NCI-H2196 (cell line): Measurements from ENCODE around the gene GALNT12.

ENCODE experiments used
- DNase-seq: peaks from one replicate; lab custom pipeline; 2025; ENCODE audit not compliant: unreplicated experiment; lab: John Stamatoyannopoulos, UW

GALNT12 gene, protein sequence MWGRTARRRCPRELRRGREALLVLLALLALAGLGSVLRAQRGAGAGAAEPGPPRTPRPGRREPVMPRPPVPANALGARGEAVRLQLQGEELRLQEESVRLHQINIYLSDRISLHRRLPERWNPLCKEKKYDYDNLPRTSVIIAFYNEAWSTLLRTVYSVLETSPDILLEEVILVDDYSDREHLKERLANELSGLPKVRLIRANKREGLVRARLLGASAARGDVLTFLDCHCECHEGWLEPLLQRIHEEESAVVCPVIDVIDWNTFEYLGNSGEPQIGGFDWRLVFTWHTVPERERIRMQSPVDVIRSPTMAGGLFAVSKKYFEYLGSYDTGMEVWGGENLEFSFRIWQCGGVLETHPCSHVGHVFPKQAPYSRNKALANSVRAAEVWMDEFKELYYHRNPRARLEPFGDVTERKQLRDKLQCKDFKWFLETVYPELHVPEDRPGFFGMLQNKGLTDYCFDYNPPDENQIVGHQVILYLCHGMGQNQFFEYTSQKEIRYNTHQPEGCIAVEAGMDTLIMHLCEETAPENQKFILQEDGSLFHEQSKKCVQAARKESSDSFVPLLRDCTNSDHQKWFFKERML

GRCh38 chr9:98807070-98807813 is at the start of gene GALNT12:
Gene GALNT12, plus strand, starts transcription at chr9:98807670. Its CDS starts 29 bp downstream, at chr9:98807699.
- DNase-seq, result no peak

DNA sequence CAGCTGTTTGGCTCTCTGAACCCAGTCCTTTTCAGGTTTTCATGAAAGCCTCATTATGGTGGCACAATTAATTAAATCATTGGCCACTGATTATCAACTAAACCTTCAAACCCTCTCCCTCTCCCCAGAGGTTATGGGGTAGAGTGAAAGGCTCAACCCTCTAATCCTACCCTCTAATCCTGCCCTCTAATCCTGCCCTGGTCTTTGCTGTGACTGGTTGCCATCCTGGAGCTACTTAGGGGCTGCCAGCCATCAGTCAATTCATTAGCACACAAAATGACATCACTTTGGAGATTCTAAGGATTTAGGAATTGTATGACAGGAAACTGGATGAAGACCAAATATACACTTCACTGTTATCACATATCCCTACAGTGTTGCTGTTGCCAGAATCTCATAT is 47.2 kb upstream of the GALNT12 start:
- DNase-seq, result no peak

DNA sequence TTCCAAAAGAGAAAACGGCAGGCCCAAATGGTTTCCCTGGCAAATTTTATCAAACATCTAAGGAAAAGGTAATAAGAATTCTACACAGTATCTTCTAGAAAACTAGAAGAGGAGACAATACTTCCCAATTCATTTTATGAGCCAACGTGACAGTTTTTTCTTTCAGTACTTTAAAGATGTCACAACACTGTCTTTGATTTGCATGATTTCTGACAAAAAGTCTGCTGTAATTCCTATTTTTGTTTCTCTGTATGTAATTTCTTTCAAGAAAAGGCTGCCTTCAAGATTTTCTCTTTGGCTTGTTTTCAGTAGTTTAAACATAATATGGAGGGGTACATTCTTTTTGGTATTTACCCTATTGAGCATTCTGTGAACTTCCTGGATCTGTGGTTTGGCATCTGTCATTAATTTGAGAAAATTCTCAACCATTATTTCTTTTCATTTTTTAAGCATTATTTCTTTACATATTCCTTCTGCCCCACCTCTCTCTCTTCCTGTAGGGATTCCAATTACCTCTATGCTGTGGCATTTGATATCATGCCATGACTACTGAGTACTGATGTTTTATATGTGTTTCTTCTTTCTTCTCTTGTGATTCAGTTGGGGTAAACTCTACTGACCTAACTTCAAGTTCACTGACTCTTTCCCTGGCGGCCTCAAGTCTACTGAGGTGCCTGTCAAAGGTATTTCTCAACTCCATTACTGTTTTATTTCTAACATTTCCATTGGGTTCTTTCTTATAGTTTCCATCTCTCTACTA is 43.3 kb upstream of the GALNT12 start:
- DNase-seq, result no peak

- DNase-seq, result no peak
Observed at GRCh38 chr9:98765256-98765655, 42.2 kb upstream of the GALNT12 start.

- no peak for DNase-seq
Observed at GRCh38 chr9:98766586-98766985, 40.9 kb upstream of the GALNT12 start.

DNA sequence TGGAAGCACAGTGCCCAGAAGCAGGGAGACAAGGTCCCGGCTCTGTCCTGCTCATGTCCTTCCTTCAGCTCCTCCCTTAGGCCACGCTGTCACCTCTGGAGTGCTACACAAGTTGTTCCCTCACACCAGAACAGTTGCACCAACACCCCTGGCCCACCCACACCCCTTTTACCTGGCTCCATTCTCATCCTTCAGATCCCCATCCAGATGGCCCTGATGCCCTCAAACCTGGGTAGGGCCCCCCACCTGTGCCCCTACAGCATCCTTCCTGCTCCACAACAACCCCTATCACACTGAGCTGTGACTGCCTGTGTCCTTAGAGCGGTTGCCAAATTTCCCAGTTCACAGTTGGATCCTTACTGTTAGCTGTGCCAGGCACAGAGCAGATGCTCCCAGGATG is 40.3 kb upstream of the GALNT12 start:
- no peak for DNase-seq

- DNase-seq, result no peak
Observed at GRCh38 chr9:98767915-98768314, 39.6 kb upstream of the GALNT12 start.

GRCh38 chr9:98768344-98768743 is 39.1 kb upstream of the GALNT12 start:
- DNase-seq, result no peak

DNA sequence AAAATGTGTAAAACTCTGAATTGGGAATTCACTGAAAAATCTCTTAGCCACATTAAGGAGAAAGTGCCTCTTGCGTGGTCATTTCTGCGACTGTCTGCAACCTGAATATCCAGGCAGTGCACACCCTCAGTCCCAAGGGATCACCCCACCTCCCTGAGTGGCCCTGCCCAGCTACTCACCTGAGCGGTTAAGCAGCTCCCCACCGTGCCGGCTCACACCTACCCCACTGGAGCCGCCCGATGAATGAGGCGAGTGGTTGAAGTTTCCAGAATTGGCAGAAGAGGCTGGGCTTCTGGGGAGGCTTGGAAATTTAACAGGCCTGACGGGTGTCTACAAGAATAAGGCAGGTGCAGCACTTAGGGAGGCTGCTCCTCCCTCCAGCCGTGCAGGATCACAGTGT is 36.8 kb upstream of the GALNT12 start:
- DNase-seq, result no peak

- DNase-seq, result no peak
Observed at GRCh38 chr9:98771209-98771874, 36.1 kb upstream of the GALNT12 start.

GRCh38 chr9:98772364-98773155 is 34.9 kb upstream of the GALNT12 start:
- DNase-seq, result no peak

GRCh38 chr9:98773721-98774120 is 33.7 kb upstream of the GALNT12 start:
- no peak for DNase-seq

DNA sequence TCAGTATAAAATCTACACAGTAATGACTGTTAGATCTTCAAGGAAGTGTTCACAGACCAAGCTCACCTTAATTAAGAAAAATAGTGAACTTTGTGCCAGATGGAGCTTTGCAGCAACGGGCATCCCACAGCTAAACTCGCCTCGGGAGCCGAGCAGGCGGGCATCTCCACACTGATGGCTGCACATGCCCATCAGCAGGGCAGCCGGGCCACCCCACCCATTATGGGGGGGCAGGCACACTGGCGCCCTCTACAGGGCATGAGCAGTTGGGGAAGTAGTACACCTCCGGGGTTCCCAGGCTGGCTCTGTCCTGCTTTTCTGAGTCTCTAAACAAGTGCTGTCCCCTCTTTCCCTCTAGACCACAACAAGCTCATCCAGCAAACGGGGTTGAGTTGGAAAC is 32.7 kb upstream of the GALNT12 start:
- no peak for DNase-seq

DNA sequence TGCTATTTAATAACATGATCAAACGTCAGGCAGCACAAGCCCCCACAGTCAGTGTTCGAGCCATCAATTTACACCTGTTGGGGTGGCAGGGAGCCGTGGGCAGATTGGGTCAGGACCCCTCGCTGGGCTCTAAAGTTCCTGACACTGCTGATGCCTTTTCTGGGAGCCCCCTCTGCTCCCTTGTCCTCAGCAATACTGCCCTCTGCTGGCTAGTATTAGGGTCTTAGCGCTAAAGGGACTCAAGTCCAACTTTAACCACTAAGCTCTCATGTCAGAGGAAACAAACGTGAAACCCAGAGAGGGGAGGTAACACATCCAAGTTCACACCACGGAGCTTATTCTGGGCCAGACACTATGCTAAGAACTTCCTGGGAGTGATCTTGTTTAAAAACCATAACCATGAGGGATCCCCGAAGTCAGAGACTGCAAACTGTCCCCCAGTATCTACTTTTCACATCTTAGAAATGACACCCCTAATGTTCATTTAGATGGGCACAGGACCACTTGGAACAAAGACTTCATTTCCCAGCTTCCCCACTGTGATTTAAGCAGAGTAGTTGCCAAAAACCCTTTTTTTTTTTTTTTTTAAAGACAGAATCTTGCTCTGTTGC is 31.5 kb upstream of the GALNT12 start:
- peak; percentile 34 for DNase-seq

GRCh38 chr9:98777618-98778017 is 29.9 kb upstream of the GALNT12 start:
- DNase-seq, result no peak

DNA sequence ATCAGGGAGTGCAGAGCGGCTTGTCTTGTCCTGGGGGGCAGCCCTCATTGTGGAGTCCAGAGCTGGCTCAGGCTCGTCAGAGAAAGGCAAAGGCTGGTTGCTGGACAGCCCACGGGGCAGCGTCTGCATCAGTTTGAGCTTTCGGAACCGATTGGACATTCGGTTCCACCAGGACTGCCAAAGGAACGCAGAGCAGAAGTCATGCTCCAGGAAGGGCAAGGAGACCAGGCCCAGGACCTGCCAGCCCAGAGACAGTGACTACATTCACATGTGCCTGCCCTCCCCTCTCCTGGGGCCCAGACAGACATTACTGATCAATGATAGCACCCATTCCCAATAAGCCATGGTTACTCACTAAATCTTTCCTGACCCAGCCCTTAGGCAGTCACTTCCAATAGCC is 29.2 kb upstream of the GALNT12 start:
- DNase-seq, result no peak

DNA sequence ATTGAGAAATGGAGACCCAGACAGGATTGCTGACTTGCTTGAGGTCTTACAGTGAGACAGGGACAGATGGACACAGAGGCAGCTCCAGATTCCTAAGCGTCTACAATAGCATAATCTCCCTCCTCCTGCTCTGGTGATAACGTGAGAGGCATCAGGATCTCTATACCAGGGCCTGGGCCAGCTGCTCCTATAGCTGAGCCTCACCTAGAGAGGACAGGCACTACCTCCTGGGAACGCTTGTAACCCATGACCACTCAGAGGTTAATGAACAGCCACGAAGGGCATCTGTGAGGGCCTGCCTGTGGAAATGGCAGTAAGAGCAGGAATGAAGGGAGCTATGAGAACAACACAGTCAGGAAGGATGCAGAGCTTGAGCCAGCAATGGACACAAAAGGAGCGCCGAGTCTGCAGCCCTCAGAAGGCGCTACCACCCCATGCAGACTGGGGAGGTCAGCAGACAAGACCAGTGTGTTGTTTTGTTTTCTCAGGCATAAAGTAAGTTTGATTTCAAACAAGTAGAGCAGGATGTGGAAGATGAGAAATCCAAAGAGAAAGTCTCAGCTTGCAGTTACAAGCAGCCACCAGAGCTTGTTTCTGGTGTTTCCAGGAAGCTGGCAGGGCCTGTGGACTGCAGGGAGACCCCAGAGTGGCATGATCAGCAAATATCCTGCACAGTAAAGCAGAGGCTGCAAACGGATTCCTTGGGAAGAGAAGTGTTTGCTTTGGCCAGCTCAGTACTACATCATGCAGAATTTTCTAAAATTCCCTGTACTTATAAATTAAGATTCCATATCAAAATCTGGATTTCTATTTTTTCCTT is 28.5 kb upstream of the GALNT12 start:
- DNase-seq, result no peak

- DNase-seq, result no peak
Observed at GRCh38 chr9:98780059-98780749, 27.3 kb upstream of the GALNT12 start.
